ENCODE results near the gene F8. TPM values are rescaled to one million over a fixed set of nuclear protein-coding genes. Genes with fewer than 3 reads are reported as not detected.
A peak's percentile ranks its signal among the peaks of the same experiment; 100 is the strongest.
"Not testable (repeated sequence)": the region's sequence is repeated elsewhere in the genome, so short reads cannot be mapped to it uniquely, and the experiment has no call there.

F8 gene
- total RNA-seq, 1 donor from 2014 or later = 49.7 TPM

- intact Hi-C loops (cut with micrococcal nuclease) = no loop called here
These were observed 1.6 kb upstream of the F8 start for GRCh38 chrX:155023907-155024833.

GRCh38 chrX:155020591-155020990, 1.9 kb downstream of the F8 start:
- Histone ChIP-seq H3K27me3 (ENCODE audit: low read depth) (no peaks in the 10 kb centered on the region), H3K36me3 (no peaks in the 10 kb centered on the region), H3K9me3 (replicated peaks) (no peaks in the 10 kb centered on the region), H3K27ac (replicated peaks) (peak overlapping the region; percentile 71), H3K4me1 (peaks cover 7% of the 10 kb centered on the region), H3K4me3 (peak overlapping the region; percentile 56)
- DNase-seq = no peak
- intact Hi-C loops (cut with micrococcal nuclease) = no loop called here
- TF ChIP-seq CTCF (IDR thresholded peaks at IDR 0.05; ENCODE audit: borderline replicate concordance) = no peak

More at GRCh38 chrX:155023907-155024833, 1.6 kb upstream of the F8 start:
- Histone ChIP-seq H3K4me3 (no peak overlapping the region), H3K9me3 (replicated peaks) (no peaks in the 10 kb centered on the region), H3K27me3 (ENCODE audit: low read depth) (no peaks in the 10 kb centered on the region), H3K36me3 (no peaks in the 10 kb centered on the region), H3K27ac (replicated peaks) (no peak overlapping the region), H3K4me1 (peaks cover 14% of the 10 kb centered on the region)
- DNase-seq = no peak
- TF ChIP-seq CTCF (IDR thresholded peaks at IDR 0.05; ENCODE audit: borderline replicate concordance) = no peak

- Histone ChIP-seq H3K4me3 (no peak overlapping the region), H3K36me3 (no peaks in the 10 kb centered on the region), H3K27me3 (ENCODE audit: low read depth) (no peaks in the 10 kb centered on the region), H3K4me1 (peaks cover 33% of the 10 kb centered on the region), H3K9me3 (replicated peaks) (no peaks in the 10 kb centered on the region), H3K27ac (replicated peaks) (peak overlapping the region; percentile 85)
- intact Hi-C loops (cut with micrococcal nuclease) = no loop called here
- TF ChIP-seq CTCF (IDR thresholded peaks at IDR 0.05; ENCODE audit: borderline replicate concordance) = no peak
- no peak for DNase-seq
These were observed 12.5 kb downstream of the F8 start for GRCh38 chrX:155009994-155010472.

GRCh38 chrX:155008578-155008977, 13.9 kb downstream of the F8 start:
- Histone ChIP-seq H3K4me1 (peaks cover 37% of the 10 kb centered on the region), H3K27ac (replicated peaks) (peak overlapping the region; percentile 85)
- DNase-seq; H3K27me3 ChIP-seq (ENCODE audit: low read depth); H3K4me3 ChIP-seq; intact Hi-C loops (cut with micrococcal nuclease); H3K9me3 ChIP-seq (replicated peaks); H3K36me3 ChIP-seq: not testable (repeated sequence)

GRCh38 chrX:155006913-155007671, 15.4 kb downstream of the F8 start:
- DNase-seq = not testable (repeated sequence)

GRCh38 chrX:155006379-155006778, 16.1 kb downstream of the F8 start:
- intact Hi-C loops (cut with micrococcal nuclease); DNase-seq; H3K4me3 ChIP-seq; H3K27ac ChIP-seq (replicated peaks); H3K9me3 ChIP-seq (replicated peaks); H3K27me3 ChIP-seq (ENCODE audit: low read depth); H3K36me3 ChIP-seq: not testable (repeated sequence)
- peaks cover 37% of the 10 kb centered on the region for H3K4me1 ChIP-seq

More at GRCh38 chrX:155006913-155007671, 15.4 kb downstream of the F8 start:
- intact Hi-C loops (cut with micrococcal nuclease); H3K27me3 ChIP-seq (ENCODE audit: low read depth); H3K9me3 ChIP-seq (replicated peaks); H3K36me3 ChIP-seq: not testable (repeated sequence)
- Histone ChIP-seq H3K27ac (replicated peaks) (peak overlapping the region; percentile 83), H3K4me1 (peaks cover 37% of the 10 kb centered on the region), H3K4me3 (peak overlapping the region; percentile 21)

Data from left ventricle myocardium inferior (tissue), 1 donor.